Endothelial cell of umbilical vein (primary cell): ENCODE measurements around the gene RNH1. TPM values are rescaled to one million over a fixed set of nuclear protein-coding genes. Genes with fewer than 3 reads are reported as not detected.

Experiments used
- BruUV-seq: library from RNA; stranded (reverse); fragments of 400-500 nt; replicated peaks from 2 replicates; lab custom pipeline; 2021; lab: Mats Ljungman, UMichigan
- CTCF ChIA-PET: fragments of 300-600, 350-600 bp; sonication (Branson Sonifier 250); formaldehyde crosslinking; loops from one replicate; lab custom pipeline; 2021; ENCODE audit warnings: antibody characterized with exemption, inconsistent platforms; lab: Charles Lee
- POLR2A ChIA-PET: fragments of 300-600, 350-600 bp; sonication (Branson Sonifier 250); formaldehyde crosslinking; loops from one replicate; lab custom pipeline; 2021; ENCODE audit warnings: antibody characterized with exemption, inconsistent platforms; lab: Charles Lee
- DNase-seq: peaks from one replicate; pipeline ENCODE4 v3.0.0-alpha.2; 2011; ENCODE audit warnings: low read depth, low spot score
- FAIRE-seq: peaks from 2 replicates; lab custom pipeline; 2011; peaks lifted over from hg19 to GRCh38; lab: Jason Lieb, UNC
- H2AFZ ChIP-seq: 2 replicates; pipeline ENCODE4 v1.6.0; 2012; ENCODE audit warnings: low read depth, low read length, control low read depth, inconsistent platforms
- H3K27ac ChIP-seq: 2 replicates; pipeline ENCODE4 v1.5.1; 2011; ENCODE audit warnings: low read depth, mild to moderate bottlenecking, control low read depth, low read length, moderate library complexity; ENCODE audit not compliant: insufficient read depth
- H3K27me3 ChIP-seq, 2 experiments: 2 replicates each; pipeline versions ENCODE4 v1.6.0 to v1.6.1; 2011; ENCODE audit warnings: low read length in 2 of 2, mixed read lengths in 1 of 2; ENCODE audit not compliant: control insufficient read depth in 2 of 2, insufficient read depth in 2 of 2
- H3K36me3 ChIP-seq, 2 experiments: 2 replicates in 1 of 2; 3 replicates in 1 of 2; pipeline ENCODE4 v1.5.1; 2011; ENCODE audit warnings: low read length in 2 of 2, mild to moderate bottlenecking in 1 of 2, moderate library complexity in 1 of 2; ENCODE audit not compliant: control insufficient read depth in 2 of 2, insufficient read depth in 2 of 2; ENCODE audit errors: extremely low read depth in 1 of 2
- H3K4me1 ChIP-seq: 3 replicates; pipeline ENCODE4 v1.5.1; 2011; ENCODE audit warnings: mild to moderate bottlenecking, low read length; ENCODE audit not compliant: control insufficient read depth, insufficient read depth; ENCODE audit errors: extremely low read depth
- H3K4me2 ChIP-seq: 2 replicates; pipeline ENCODE4 v1.6.1; 2011; ENCODE audit warnings: low read length, control low read depth, mixed read lengths; ENCODE audit not compliant: insufficient read depth
- H3K4me3 ChIP-seq, 3 experiments: fragments of 200-600 bp in 1 of 3; sonication (generic), shearing (Covaris generic) in 1 of 3; replicated peaks in 1 of 3; 2 replicates each; pipeline ENCODE4 v1.5.1; 2011 to 2016; ENCODE audit warnings: control low read depth in 3 of 3, low read length in 3 of 3, mild to moderate bottlenecking in 2 of 3, inconsistent platforms in 1 of 3, low read depth in 1 of 3, moderate library complexity in 1 of 3; ENCODE audit not compliant: insufficient read depth in 1 of 3
- H3K79me2 ChIP-seq: 2 replicates; pipeline ENCODE4 v1.6.0; 2012; ENCODE audit warnings: low read length, inconsistent platforms; ENCODE audit not compliant: control insufficient read depth, insufficient read depth
- H3K9ac ChIP-seq: replicated peaks from 2 replicates; pipeline ENCODE3; 2011; ENCODE audit warnings: low read length, control low read depth; ENCODE audit not compliant: insufficient read depth; ENCODE audit errors: extremely low read depth
- H3K9me1 ChIP-seq: replicated peaks from 3 replicates; pipeline ENCODE4 v1.6.0; 2011; ENCODE audit warnings: mild to moderate bottlenecking, low read length; ENCODE audit not compliant: control insufficient read depth, insufficient read depth; ENCODE audit errors: extremely low read depth
- H3K9me3 ChIP-seq: replicated peaks from 2 replicates; pipeline ENCODE4 v1.5.1; 2012; ENCODE audit warnings: low read length, inconsistent platforms; ENCODE audit not compliant: control insufficient read depth, insufficient read depth
- H4K20me1 ChIP-seq: replicated peaks from 2 replicates; pipeline ENCODE3; 2011; ENCODE audit warnings: mild to moderate bottlenecking, low read length; ENCODE audit not compliant: control insufficient read depth, insufficient read depth; ENCODE audit errors: extremely low read depth
- CTCF ChIP-seq, 2 donors: IDR thresholded peaks; 1 replicate in 1 of 2; 2 replicates in 1 of 2; pipeline ENCODE4 v1.5.1; 2011; ENCODE audit warnings: low read length in 2 of 2, mild to moderate bottlenecking in 2 of 2, moderate library complexity in 2 of 2, control low read depth in 1 of 2, inconsistent platforms in 1 of 2, low read depth in 1 of 2; ENCODE audit not compliant: insufficient read depth in 1 of 2; ENCODE audit errors: extremely low read depth in 1 of 2
- EZH2 ChIP-seq: IDR thresholded peaks from 2 replicates; pipeline ENCODE4 v1.6.1; 2012; ENCODE audit warnings: borderline replicate concordance, low read depth, mild to moderate bottlenecking, moderate library complexity, low read length, inconsistent platforms; ENCODE audit not compliant: severe bottlenecking
- FOS ChIP-seq: IDR thresholded peaks from 2 replicates; pipeline ENCODE4 v1.6.1; 2011; ENCODE audit warnings: mild to moderate bottlenecking, low read length, moderate library complexity, borderline replicate concordance; ENCODE audit not compliant: insufficient read depth
- GATA2 ChIP-seq: IDR thresholded peaks from 2 replicates; pipeline ENCODE4 v1.7.0; 2011; ENCODE audit warnings: low read depth, mild to moderate bottlenecking, moderate library complexity, mixed read lengths, low read length; ENCODE audit not compliant: insufficient read length, insufficient read depth
- JUN ChIP-seq: IDR thresholded peaks from 2 replicates; pipeline ENCODE4 v1.6.1; 2011; ENCODE audit warnings: borderline replicate concordance, low read depth; ENCODE audit not compliant: insufficient read length, insufficient read depth
- MAX ChIP-seq: IDR thresholded peaks from 2 replicates; pipeline ENCODE4 v1.6.1; 2011; ENCODE audit not compliant: insufficient read depth, insufficient read length
- MYC ChIP-seq: IDR thresholded peaks from one replicate; pipeline ENCODE4 v1.6.1; 2011; ENCODE audit warnings: mild to moderate bottlenecking, low read depth, low read length
- POLR2A ChIP-seq: IDR thresholded peaks from 2 replicates; pipeline ENCODE4 v1.6.1; 2012; ENCODE audit warnings: low read depth, mild to moderate bottlenecking, control low read depth, low read length
- POLR2AphosphoS5 ChIP-seq: IDR thresholded peaks from 2 replicates; pipeline ENCODE4 v1.6.1; 2012; ENCODE audit warnings: low read depth, mild to moderate bottlenecking, control low read depth, low read length, moderate library complexity; ENCODE audit not compliant: insufficient read depth
- dilution Hi-C: fragments of 300-500 bp; cut with MboI; formaldehyde crosslinking; loops from one replicate; pipeline ENCODE4 v1.15.0; 2019; ENCODE audit warnings: low sequenced_read_pairs; ENCODE audit not compliant: extremely low pct_ligation_motif_present
- intact Hi-C: fragments of 100-400 bp; cut with micrococcal nuclease; formaldehyde crosslinking; loops from one replicate; pipeline ENCODE4 v1.10.0; 2022
- polyA plus RNA-seq, 4 experiments: library from polyadenylated mRNA; depleted of rRNA in 3 of 4; stranded (reverse) in 3 of 4; unstranded in 1 of 4; fragments of >200 nt; gene quantifications; 2 replicates each; pipeline versions ENCODE4 v1.2.1 to v1.2.3, GENCODE V29; 2011 to 2012; ENCODE audit warnings: missing spikeins in 1 of 4
- total RNA-seq: library from RNA; stranded (reverse); gene quantifications from 2 replicates; pipeline ENCODE4 v1.2.3, GENCODE V29; 2021

RNH1 gene
- total and polyA plus RNA-seq, 2 donors (not counting 3 experiments of a cell fraction or from before 2014, with no cell fraction given) = 144 to 198 TPM

DNA sequence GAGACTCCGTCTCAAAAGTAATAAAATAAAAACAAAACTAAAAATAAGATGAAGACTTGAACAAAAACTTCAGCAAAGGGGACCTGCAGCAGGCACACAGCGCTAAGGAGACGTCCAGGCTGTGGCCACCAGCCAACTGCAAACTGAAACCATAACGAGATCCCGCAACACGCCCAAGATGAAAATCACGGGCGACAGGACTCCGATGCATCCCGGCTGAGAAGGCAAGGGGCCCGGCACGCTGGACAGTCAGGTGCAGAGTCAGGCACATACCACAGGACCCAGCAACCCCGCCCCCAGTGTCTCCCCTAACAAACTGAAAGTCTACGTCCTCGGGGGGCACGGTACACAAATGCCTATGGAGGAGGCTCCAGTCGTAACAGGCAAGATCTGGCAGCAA is 19.1 kb upstream of the RNH1 start:
- H3K4me3 ChIP-seq = no peak overlapping the region
- H3K27ac ChIP-seq = no peak overlapping the region
- no peaks in the 10 kb centered on the region for H3K79me2 ChIP-seq
- H3K4me2 ChIP-seq = no peak overlapping the region
- TF ChIP-seq POLR2AphosphoS5 (no peak), FOS (no peak), EZH2 (no peak), MYC (no peak), POLR2A (no peak), MAX (no peak), JUN (no peak), CTCF (IDR thresholded peaks at IDR 0.05; ENCODE audit: extremely low read depth in 1 of 2, insufficient read depth in 1 of 2, low read depth in 1 of 2, low read length in 2 of 2) (no peak), GATA2 (no peak)
- H4K20me1 ChIP-seq = no peaks in the 10 kb centered on the region
- no peak overlapping the region for H3K9ac ChIP-seq
- ChIA-PET POLR2A (no interaction called here), CTCF (no interaction called here)
- BruUV-seq = no TSS peak
- FAIRE-seq (no peak), DNase-seq (no peak)
- dilution Hi-C loops = no loop called here
- H3K27me3 ChIP-seq = no peaks in the 10 kb centered on the region
- intact Hi-C loops = no loop called here
- peaks cover 0 to 5% of the 10 kb centered on the region in 2 experiments for H3K36me3 ChIP-seq
- H3K4me1 ChIP-seq = no peaks in the 10 kb centered on the region
- H2AFZ ChIP-seq = no peak overlapping the region
- no peaks in the 10 kb centered on the region for H3K9me3 ChIP-seq
- no peaks in the 10 kb centered on the region for H3K9me1 ChIP-seq
